A549 (cell line): ENCODE data around the gene GALNT14.

Experiments used
- EP300 ChIP-seq, 2 experiments: fragments of >200 bp; sonication (Bioruptor Twin); formaldehyde crosslinking; IDR thresholded peaks; 2 replicates in 1 of 2; 3 replicates in 1 of 2; pipeline ENCODE4 v1.6.1; 2016 to 2017
- ESRRA ChIP-seq: fragments of 150-350 bp; IDR thresholded peaks from 2 replicates; pipeline ENCODE4 v1.6.1; 2014; ENCODE audit warnings: mild to moderate bottlenecking, low read length, borderline replicate concordance
- POLR2A ChIP-seq: IDR thresholded peaks from 2 replicates; pipeline ENCODE4 v1.6.1; 2012; ENCODE audit warnings: mild to moderate bottlenecking, low read length
- POLR2AphosphoS2 ChIP-seq: conservative IDR thresholded peaks from 2 replicates; pipeline ENCODE4 v1.6.1; 2012; ENCODE audit warnings: low read length, improper control_type of control experiment, inconsistent platforms
- RCOR1 ChIP-seq: fragments of 150-350 bp; IDR thresholded peaks from 2 replicates; pipeline ENCODE4 v1.6.1; 2014; ENCODE audit warnings: antibody characterized with exemption, low read length, low read depth
- TP53 ChIP-seq: fragments of 250-450 bp; sonication (Bioruptor Pico); IDR thresholded peaks from 2 replicates; pipeline ENCODE4 v1.5.0; 2021; ENCODE audit warnings: mild to moderate bottlenecking, moderate library complexity
- TF ChIP-seq, protein P1 (sequence below): fragments of >200 bp; sonication (Bioruptor Twin); formaldehyde crosslinking; IDR thresholded peaks from 3 replicates; pipeline ENCODE4 v1.5.1; 2016

DNA sequence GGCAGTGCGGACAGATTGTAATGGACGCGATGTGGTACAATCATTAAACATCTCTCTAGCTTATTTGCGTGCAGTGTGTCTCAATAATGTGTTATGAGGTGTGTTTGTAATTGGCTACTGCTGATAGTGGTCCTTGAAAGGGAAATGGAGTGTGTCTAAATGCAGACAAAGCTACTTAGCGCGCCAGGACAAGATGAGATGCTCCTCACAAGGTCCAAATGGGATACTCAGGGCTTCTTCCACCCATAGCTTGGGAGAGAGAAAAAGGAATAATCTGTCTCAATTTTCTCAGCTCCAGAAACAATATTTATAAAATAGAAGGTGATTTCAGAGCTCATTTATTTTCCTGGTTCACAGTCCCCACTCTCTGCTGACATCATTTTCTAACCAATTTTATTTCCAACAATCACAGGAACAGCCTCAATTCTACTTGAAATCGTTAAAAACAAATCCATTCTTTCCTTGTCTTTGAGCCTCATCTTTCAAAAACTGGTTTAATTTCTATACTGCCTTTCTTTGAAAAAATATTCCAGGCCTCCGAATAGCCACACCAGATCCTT is 28.5 kb downstream of the GALNT14 start:
- TF ChIP-seq EP300 (IDR thresholded peaks at IDR 0.05) (no peak), POLR2A (no peak), POLR2AphosphoS2 (no peak), RCOR1 (no peak), TP53 (CRISPR knock-in tag) (no peak), ESRRA (no peak)
- TF ChIP-seq, protein P1, sequence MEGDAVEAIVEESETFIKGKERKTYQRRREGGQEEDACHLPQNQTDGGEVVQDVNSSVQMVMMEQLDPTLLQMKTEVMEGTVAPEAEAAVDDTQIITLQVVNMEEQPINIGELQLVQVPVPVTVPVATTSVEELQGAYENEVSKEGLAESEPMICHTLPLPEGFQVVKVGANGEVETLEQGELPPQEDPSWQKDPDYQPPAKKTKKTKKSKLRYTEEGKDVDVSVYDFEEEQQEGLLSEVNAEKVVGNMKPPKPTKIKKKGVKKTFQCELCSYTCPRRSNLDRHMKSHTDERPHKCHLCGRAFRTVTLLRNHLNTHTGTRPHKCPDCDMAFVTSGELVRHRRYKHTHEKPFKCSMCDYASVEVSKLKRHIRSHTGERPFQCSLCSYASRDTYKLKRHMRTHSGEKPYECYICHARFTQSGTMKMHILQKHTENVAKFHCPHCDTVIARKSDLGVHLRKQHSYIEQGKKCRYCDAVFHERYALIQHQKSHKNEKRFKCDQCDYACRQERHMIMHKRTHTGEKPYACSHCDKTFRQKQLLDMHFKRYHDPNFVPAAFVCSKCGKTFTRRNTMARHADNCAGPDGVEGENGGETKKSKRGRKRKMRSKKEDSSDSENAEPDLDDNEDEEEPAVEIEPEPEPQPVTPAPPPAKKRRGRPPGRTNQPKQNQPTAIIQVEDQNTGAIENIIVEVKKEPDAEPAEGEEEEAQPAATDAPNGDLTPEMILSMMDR, result no peak
